8988T (cell line): ENCODE results near the gene SEMA5A.

Experiments used
- DNase-seq: peaks from one replicate; pipeline ENCODE4 v3.0.0; 2011

Gene SEMA5A

GRCh38 chr5:9468060-9468388, 77.9 kb downstream of the SEMA5A start:
- DNase-seq, result no peak

DNA sequence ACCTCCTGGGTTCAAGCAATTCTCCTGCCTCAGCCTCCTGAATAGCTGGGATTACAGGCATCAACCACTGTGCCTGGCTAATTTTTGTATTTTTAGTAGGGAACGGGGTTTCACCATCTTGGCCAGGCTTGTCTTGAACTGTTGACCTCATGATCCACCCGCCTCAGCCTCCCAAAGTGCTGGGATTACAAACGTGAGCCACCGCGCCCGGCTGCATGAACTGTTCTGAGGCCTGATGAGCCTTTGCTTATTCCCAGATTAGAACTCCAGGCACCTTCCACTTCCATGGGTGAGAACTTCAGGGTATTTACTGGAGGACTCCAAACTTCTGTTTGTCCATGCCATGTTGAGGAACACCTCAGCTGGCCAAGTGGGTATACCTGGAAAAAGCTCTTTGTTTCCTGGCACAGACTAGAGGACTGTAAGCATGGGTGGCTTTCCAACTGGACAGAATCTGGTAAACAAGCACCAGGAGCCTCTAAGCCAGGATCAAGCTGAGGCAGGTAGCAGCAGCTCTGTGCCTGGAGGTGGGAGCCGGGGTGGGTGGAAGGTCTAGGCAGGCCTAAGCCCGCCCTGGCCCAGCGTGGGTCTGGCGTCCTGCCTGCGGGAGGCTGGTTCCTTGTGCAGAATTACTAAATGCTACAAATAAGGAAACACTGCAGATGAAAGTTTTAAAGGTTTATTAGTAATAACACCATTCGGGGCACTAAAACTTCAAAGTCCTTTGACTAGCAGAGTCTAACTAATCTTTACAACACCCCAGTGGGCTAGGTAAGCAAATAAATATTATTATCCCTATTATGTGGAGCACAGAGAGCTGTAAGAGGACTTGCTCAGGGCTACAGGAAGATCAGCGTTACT, 78.4 kb downstream of the SEMA5A start:
- no peak for DNase-seq

- no peak for DNase-seq
Observed at GRCh38 chr5:9466697-9467096, 79.2 kb downstream of the SEMA5A start.

DNA sequence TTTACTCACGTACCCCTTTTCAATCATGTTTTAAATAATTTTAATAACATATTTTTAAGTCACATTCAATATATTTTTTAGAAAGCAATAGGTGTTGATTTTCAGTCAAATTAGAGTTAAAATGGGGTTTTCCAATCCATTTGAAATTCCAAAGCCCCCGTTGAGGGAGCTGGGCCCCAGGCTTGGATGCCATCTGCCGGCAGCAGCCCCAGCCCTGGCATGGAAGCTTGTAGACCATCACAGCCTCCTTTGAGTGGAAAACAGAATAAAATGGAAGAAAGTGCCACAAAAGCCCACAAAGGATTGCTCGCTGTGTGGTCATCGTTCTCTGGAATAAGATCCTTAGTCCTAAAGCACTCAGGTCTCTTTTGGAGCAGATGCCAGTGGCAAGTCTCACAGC, 81.4 kb downstream of the SEMA5A start:
- DNase-seq, result no peak

- DNase-seq, result no peak
Observed at GRCh38 chr5:9462109-9462508, 83.8 kb downstream of the SEMA5A start.

DNA sequence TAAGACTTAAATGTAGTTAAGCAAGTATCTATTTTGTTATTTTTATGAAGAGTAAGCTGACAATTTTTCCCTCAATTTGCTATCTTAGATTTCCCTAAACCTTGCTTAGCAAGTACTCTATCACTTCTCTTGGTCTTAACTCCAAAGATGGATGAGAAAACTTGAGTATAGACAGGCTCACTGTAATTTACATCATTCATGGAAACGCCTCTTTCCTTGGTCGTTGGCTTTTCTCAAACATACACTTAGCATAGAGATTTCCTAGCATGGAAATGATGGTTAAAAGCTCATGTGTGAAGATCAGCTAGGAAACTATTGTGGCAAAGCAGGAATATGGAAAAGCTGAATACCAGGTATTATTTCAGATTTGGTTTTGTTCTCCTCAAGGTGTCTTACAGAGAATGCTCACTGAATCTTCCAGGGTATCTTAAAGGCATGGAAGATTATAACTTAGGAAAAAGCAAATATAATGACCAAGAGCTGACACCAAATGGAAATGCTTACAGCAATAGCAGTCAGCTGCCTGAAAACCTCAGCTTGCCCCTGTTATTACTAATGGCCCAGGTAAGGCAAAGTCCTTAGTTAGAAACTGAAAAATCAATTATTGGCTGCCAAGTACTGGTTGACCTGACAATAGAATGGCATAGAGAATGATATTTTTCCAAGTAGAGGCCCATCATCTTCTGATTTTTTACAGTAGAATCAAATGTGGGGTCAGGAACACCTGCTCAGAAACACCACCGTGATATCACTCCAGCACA, 84.8 kb downstream of the SEMA5A start:
- no peak for DNase-seq

- DNase-seq, result no peak
Observed at GRCh38 chr5:9456435-9457042, 89.3 kb downstream of the SEMA5A start.

DNA sequence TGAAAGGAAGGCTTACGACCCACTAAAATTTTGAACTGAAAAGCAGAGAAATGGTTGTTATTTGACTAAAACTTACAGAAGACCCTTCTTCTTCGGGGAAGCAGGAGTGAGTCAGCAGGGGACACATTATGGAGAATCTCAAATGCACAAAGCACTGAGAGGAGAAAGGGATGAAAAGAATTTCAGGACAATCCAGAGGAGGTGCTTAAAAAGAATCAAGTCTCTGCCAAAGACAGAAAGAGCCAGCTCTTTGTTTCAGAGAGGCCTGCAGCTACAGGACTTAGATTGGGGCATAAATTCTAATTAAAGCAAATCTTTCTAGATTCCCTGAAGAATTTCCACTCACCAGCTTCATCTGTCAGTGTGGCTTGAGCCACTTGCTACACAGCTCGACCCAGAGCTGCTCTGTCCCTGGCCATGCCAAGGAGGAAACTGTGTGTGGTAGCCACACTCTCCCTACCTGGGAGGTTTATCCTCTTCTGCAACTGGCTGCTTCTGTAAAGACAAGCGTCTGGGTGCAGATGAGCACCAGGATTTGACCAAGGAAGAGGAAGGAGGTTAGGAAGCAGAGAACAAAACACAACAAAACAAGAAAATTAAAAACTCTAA, 89.9 kb downstream of the SEMA5A start:
- no peak for DNase-seq

- DNase-seq, result no peak
Observed at GRCh38 chr5:9454491-9454890, 91.4 kb downstream of the SEMA5A start.

GRCh38 chr5:9454012-9454481, 91.8 kb downstream of the SEMA5A start:
- DNase-seq, result no peak

GRCh38 chr5:9453480-9454011, 92.3 kb downstream of the SEMA5A start:
- DNase-seq, result no peak

DNA sequence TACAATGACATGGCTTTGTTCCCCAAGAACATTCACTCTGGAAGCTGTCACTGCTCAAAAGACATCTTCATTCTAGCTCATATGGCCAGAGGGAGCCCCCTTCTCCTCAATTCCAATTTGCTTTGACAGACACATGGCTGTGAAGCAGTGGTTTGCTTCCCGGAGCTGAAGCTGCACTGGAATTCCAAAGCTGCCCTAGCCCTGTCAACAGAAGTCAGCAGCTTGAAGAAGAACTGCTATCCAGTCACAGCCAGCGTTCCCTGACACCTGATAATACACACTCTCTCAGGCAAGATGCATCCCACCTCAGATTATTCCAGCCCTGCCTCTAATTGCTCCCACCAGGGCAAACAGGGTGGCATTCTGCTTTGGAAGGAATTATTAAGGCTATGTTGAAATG, 93.7 kb downstream of the SEMA5A start:
- no peak for DNase-seq

GRCh38 chr5:9451037-9451436, 94.8 kb downstream of the SEMA5A start:
- DNase-seq, result no peak

DNA sequence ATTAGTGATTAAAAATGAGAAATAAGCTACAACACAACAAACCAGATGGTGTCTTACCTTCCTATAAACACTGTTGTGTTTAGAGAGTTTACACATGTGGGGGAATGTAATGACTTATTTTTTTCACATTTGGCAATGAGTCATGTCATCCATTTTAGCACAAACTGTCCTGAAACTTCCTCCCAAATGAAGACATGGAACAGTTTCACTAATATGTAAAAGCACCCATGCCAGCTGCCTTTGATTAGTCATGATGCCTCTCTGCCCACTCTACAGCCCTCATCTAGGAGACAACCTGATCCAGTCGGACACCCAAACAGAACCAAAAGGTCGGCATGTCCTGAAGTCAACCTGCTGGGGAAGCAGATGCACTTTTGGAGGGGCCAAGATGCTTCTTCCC, 98.2 kb downstream of the SEMA5A start:
- no peak for DNase-seq

GRCh38 chr5:9445826-9446388, 100.0 kb downstream of the SEMA5A start:
- no peak for DNase-seq

DNA sequence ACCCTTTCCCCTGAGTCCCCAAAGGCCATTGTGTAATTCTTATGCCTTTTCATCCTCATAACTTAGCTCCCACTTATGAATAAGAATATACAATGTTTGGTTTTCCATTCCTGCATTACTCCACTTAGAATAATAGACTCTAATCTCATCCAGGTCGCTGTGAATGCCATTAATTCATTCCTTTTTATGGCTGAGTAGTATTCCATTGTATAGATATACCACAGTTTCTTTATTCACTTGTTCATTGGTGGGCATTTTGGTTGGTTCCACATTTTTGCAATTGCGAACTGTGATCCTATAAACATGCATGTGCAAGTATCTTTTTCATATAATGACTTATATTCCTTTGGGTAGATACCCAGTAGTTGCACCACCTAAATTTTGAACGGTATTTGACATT, 101.5 kb downstream of the SEMA5A start:
- DNase-seq, result no peak

GRCh38 chr5:9441610-9442009, 104.3 kb downstream of the SEMA5A start:
- no peak for DNase-seq

DNA sequence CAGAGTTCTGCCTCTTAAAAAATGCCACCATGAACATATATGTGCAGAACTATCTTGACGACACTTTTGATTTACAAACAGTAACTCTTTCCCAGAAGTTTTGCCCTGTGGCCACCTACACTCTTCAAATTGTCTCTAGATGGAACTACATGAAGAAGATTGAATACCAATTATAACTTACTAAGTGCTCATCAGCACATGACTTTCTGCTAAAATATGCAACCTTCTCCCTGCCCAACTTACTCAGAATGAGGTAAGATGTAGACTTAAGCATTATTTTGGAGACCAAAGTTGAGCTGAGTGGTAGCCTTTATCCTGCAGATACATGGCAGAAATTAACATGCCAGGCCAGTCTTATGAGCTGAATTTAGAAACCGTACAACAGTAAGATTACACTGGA, 105.4 kb downstream of the SEMA5A start:
- DNase-seq, result no peak

GRCh38 chr5:9439531-9440292, 106.2 kb downstream of the SEMA5A start:
- no peak for DNase-seq

GRCh38 chr5:9438596-9439354, 107.1 kb downstream of the SEMA5A start:
- DNase-seq, result no peak

DNA sequence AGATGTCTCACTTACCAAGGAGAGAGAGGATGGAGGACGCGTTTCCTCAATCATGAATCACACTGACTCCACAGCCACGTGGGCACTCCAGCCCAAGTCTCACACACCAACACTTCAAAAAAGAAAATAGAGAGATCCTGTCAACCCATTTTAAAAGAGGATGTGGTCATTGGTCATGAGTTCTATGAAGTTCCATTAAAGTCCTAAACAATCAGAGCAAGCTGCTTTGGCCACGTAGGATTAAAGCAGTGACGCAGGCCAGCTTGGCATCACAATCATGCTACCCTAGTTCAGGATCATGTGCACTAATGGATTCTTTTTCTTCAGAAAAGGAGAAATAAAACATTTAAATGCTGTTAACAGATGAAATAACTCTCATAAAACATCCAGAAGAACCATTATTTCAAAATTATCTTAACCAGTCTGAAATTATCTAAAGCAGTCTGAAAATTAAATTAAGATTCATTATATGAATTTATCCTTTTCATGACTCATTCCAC, 108.1 kb downstream of the SEMA5A start:
- DNase-seq, result no peak
